GM12878 (cell line): Measurements from ENCODE around the gene HOXD9. TPM values are rescaled to one million over a fixed set of nuclear protein-coding genes. Genes with fewer than 3 reads are reported as not detected.

Source experiments
- ATAC-seq: fragments of 200-7000 bp; cut with Tn5 transposase; 3 replicates; pipeline ENCODE4 v1.9.1; 2020; ENCODE audit warnings: mild to moderate bottlenecking, moderate library complexity
- BruUV-seq: library from RNA; stranded (reverse); fragments of 400-500 nt; replicated peaks from 2 replicates; lab custom pipeline; 2021; lab: Mats Ljungman, UMichigan
- CTCF ChIA-PET: fragments of 300-600 bp; sonication (Branson Sonifier 250); formaldehyde crosslinking; extraction: SDS; loops from one replicate; lab custom pipeline; 2021; ENCODE audit warnings: inconsistent platforms; lab: Yijun Ruan, JAX
- POLR2A ChIA-PET: fragments of 350-600 bp; formaldehyde crosslinking; extraction: SDS; loops from one replicate; lab custom pipeline; 2021; ENCODE audit warnings: inconsistent platforms; lab: Charles Lee
- RAD21 ChIA-PET: fragments of 300-600 bp; sonication (Branson Sonifier 250); formaldehyde crosslinking; loops from one replicate; lab custom pipeline; 2023; ENCODE audit warnings: antibody characterized with exemption; ENCODE audit not compliant: unreplicated experiment; lab: Charles Lee
- SMC1A ChIA-PET: fragments of 300-600 bp; sonication (Branson Sonifier 250); formaldehyde crosslinking; loops from one replicate; lab custom pipeline; 2023; ENCODE audit not compliant: unreplicated experiment, uncharacterized antibody; lab: Charles Lee
- DNase-seq: peaks from one replicate; pipeline ENCODE4 v3.0.0-alpha.2; 2011; ENCODE audit warnings: low read depth, low spot score
- FAIRE-seq: peaks from 3 replicates; lab custom pipeline; 2011; peaks lifted over from hg19 to GRCh38; lab: Jason Lieb, UNC
- H2AFZ ChIP-seq: 2 replicates; pipeline ENCODE4 v1.6.0; 2011; ENCODE audit warnings: low read depth, low read length, control low read depth; ENCODE audit not compliant: control insufficient read depth
- H3K27ac ChIP-seq: 2 replicates; pipeline ENCODE4 v1.5.1; 2011; ENCODE audit warnings: control low read depth; ENCODE audit not compliant: control insufficient read depth, insufficient read depth
- H3K27me3 ChIP-seq, 2 experiments: replicated peaks in 1 of 2; 2 replicates each; pipeline versions ENCODE4 v1.6.0 to v1.6.1; 2011; ENCODE audit warnings: low read length in 1 of 2; ENCODE audit not compliant: control insufficient read depth in 2 of 2, insufficient read depth in 2 of 2
- H3K36me3 ChIP-seq, 2 experiments: 2 replicates each; pipeline ENCODE4 v1.5.1; 2011; ENCODE audit warnings: low read length in 1 of 2; ENCODE audit not compliant: control insufficient read depth in 2 of 2, insufficient read depth in 2 of 2
- H3K4me1 ChIP-seq: 2 replicates; pipeline ENCODE4 v1.6.1; 2011; ENCODE audit warnings: mild to moderate bottlenecking, low read length, moderate library complexity, mixed read lengths; ENCODE audit not compliant: control insufficient read depth, insufficient read depth
- H3K4me2 ChIP-seq: 2 replicates; pipeline ENCODE4 v1.6.0; 2011; ENCODE audit warnings: control low read depth; ENCODE audit not compliant: control insufficient read depth, insufficient read depth
- H3K4me3 ChIP-seq: fragments of 200-600 bp; sonication (generic); 2 replicates; pipeline ENCODE4 v1.5.1; 2016
- H3K79me2 ChIP-seq: 2 replicates; pipeline ENCODE4 v1.6.0; 2011; ENCODE audit warnings: low read length; ENCODE audit not compliant: control insufficient read depth, insufficient read depth
- H3K9ac ChIP-seq: 2 replicates; pipeline ENCODE4 v1.8.0; 2011; ENCODE audit warnings: low read length, control low read depth, mixed read lengths; ENCODE audit not compliant: control insufficient read depth, insufficient read depth
- H3K9me3 ChIP-seq: replicated peaks from 3 replicates; pipeline ENCODE4 v1.5.1; 2011; ENCODE audit warnings: mild to moderate bottlenecking, low read length; ENCODE audit not compliant: control insufficient read depth, insufficient read depth
- H4K20me1 ChIP-seq: 2 replicates; pipeline ENCODE4 v1.6.0; 2011; ENCODE audit not compliant: control insufficient read depth, insufficient read depth
- ASH2L ChIP-seq: fragments of 300-600, 200-600 bp; sonication (generic); IDR thresholded peaks from 2 replicates; pipeline ENCODE4 v1.6.1; 2017; ENCODE audit warnings: low read depth, mild to moderate bottlenecking, borderline replicate concordance
- ATF2 ChIP-seq: IDR thresholded peaks from 2 replicates; pipeline ENCODE4 v1.6.1; 2012; ENCODE audit warnings: low read length, inconsistent platforms
- BCLAF1 ChIP-seq: fragments of 450-650 bp; IDR thresholded peaks from 2 replicates; pipeline ENCODE4 v1.6.1; 2017; ENCODE audit warnings: antibody characterized with exemption, mild to moderate bottlenecking, moderate library complexity
- CBX3 ChIP-seq: fragments of 200-600 bp; sonication (generic); IDR thresholded peaks from 2 replicates; pipeline ENCODE4 v1.6.1; 2016; ENCODE audit warnings: low read depth, borderline replicate concordance
- ESRRA ChIP-seq: IDR thresholded peaks from 2 replicates; pipeline ENCODE4 v1.6.1; 2012; ENCODE audit warnings: mild to moderate bottlenecking, low read length, improper control_type of control experiment
- HDAC6 ChIP-seq: fragments of 200-600 bp; sonication (generic); IDR thresholded peaks from one replicate; pipeline ENCODE4 v1.8.0; 2017; ENCODE audit warnings: antibody characterized with exemption; ENCODE audit not compliant: unreplicated experiment
- JUND ChIP-seq: IDR thresholded peaks from 2 replicates; pipeline ENCODE4 v1.6.1; 2012; ENCODE audit warnings: low read depth, mild to moderate bottlenecking, low read length, improper control_type of control experiment, moderate library complexity
- KDM1A ChIP-seq: fragments of 200-600 bp; sonication (generic); IDR thresholded peaks from 2 replicates; pipeline ENCODE4 v1.6.1; 2016; ENCODE audit warnings: borderline replicate concordance
- LARP7 ChIP-seq: fragments of 450-650 bp; IDR thresholded peaks from 2 replicates; pipeline ENCODE4 v1.6.1; 2017; ENCODE audit warnings: mild to moderate bottlenecking
- MTA3 ChIP-seq: IDR thresholded peaks from 2 replicates; pipeline ENCODE4 v1.6.1; 2012; ENCODE audit warnings: low read length, inconsistent platforms, borderline replicate concordance
- MXI1 ChIP-seq: fragments of 150-350 bp; IDR thresholded peaks from 2 replicates; pipeline ENCODE4 v1.6.1; 2011; ENCODE audit warnings: low read depth, mild to moderate bottlenecking, inconsistent platforms, low read length, improper control_type of control experiment
- MYC ChIP-seq: IDR thresholded peaks from 2 replicates; pipeline ENCODE4 v1.6.1; 2011; ENCODE audit warnings: mild to moderate bottlenecking, low read length, moderate library complexity, inconsistent platforms; ENCODE audit not compliant: insufficient read depth, insufficient replicate concordance, insufficient read length, severe bottlenecking
- PML ChIP-seq: IDR thresholded peaks from 2 replicates; pipeline ENCODE4 v1.6.1; 2012; ENCODE audit warnings: low read length, inconsistent platforms
- RFX5 ChIP-seq: IDR thresholded peaks from 2 replicates; pipeline ENCODE4 v1.6.1; 2011; ENCODE audit warnings: low read depth, low read length, improper control_type of control experiment
- SMARCA5 ChIP-seq: fragments of 450-650 bp; IDR thresholded peaks from 2 replicates; pipeline ENCODE4 v1.6.1; 2017; ENCODE audit warnings: mild to moderate bottlenecking
- SUPT20H ChIP-seq: IDR thresholded peaks from 2 replicates; pipeline ENCODE4 v1.6.1; 2011; ENCODE audit warnings: low read depth, mild to moderate bottlenecking, low read length, moderate library complexity, borderline replicate concordance; ENCODE audit not compliant: control insufficient read depth
- ZNF207 ChIP-seq: fragments of 450-650 bp; IDR thresholded peaks from 2 replicates; pipeline ENCODE4 v1.6.1; 2014; ENCODE audit warnings: antibody characterized with exemption, mild to moderate bottlenecking, borderline replicate concordance
- WGBS: methylation state at CpG from one replicate; pipeline ENCODE4 v1.1.6; 2016; ENCODE audit warnings: low lambda C conversion rate; ENCODE audit not compliant: insufficient replicate concordance, insufficient coverage; ENCODE audit errors: missing lambda C conversion rate; 5-methylcytosine and 5-hydroxymethylcytosine counted together
- in situ Hi-C: fragments of 300-500 bp; cut with MboI; formaldehyde crosslinking; loops from 9 replicates; pipeline ENCODE4 v1.14.3; 2018; ENCODE audit warnings: mixed read lengths
- intact Hi-C: fragments of 100-400 bp; cut with micrococcal nuclease; formaldehyde crosslinking; loops from one replicate; pipeline ENCODE4 v1.14.2; 2022; ENCODE audit not compliant: unreplicated experiment
- polyA plus RNA-seq, 11 experiments: library from polyadenylated mRNA; depleted of rRNA in 4 of 11; unstranded in 6 of 11; stranded (reverse) in 5 of 11; fragments of >200 nt; fragmentation: Nextera tagmentation in 4 of 11; fragmentation: Illumina TruSeq in 1 of 11; extraction: Ambion mirVana in 4 of 11; extraction: Trizol in 1 of 11; gene quantifications; 1 replicate in 1 of 11; 2 replicates in 10 of 11; pipeline versions ENCODE4 v1.2.1 to v1.2.3, GENCODE V29; 2011 to 2016; ENCODE audit warnings: inconsistent platforms in 2 of 11, missing spikeins in 2 of 11, low read depth in 1 of 11
- total RNA-seq, 4 experiments: library from RNA; depleted of rRNA in 3 of 4; stranded (reverse); fragments of >200 nt in 3 of 4; fragmentation: Illumina TruSeq in 1 of 4; extraction: Trizol in 1 of 4; gene quantifications; 2 replicates each; pipeline versions ENCODE4 v1.2.1 to v1.2.3, GENCODE V29; 2013 to 2021

Gene HOXD9
- total and polyA plus RNA-seq, 10 of the 15 experiments (the other 5 are each of a cell fraction or from before 2014, with no cell fraction given): not detected

GRCh38 chr2:176167398-176167797 is 44.9 kb downstream of the HOXD9 start:
- RAD21 ChIA-PET: interaction anchor here (1.4 kb wide), 1 partner anchor 288 kb away, joined by 3 read pairs; no protein-coding TSS in a partner anchor
- H3K36me3 ChIP-seq: no peaks in the 10 kb centered on the region; a peak in 1 of 4 replicates
- in situ Hi-C loops (no loop called here), intact Hi-C loops (no loop called here)
- 24% methylated on average over 1 of the region's 1 CpG for WGBS
- SMC1A ChIA-PET: interaction anchor here (0.6 to 1.3 kb wide), 2 partner anchors 387 to 1559 kb away, joined by 3 read pairs; no protein-coding TSS in a partner anchor
- POLR2A ChIA-PET: no interaction called here
- no peak overlapping the region for H3K4me3 ChIP-seq
- peaks cover 16 to 24% of the 10 kb centered on the region in 2 experiments for H3K27me3 ChIP-seq
- FAIRE-seq (no peak), ATAC-seq (no peak), DNase-seq (no peak)
- H4K20me1 ChIP-seq: no peaks in the 10 kb centered on the region
- no peak overlapping the region for H3K9ac ChIP-seq
- no peaks in the 10 kb centered on the region for H3K4me1 ChIP-seq
- peaks cover 2% of the 10 kb centered on the region; the same call in 2 of the 3 replicates for H3K9me3 ChIP-seq
- no peak overlapping the region for H3K27ac ChIP-seq
- CTCF ChIA-PET: interaction anchor here (0.8 to 1.4 kb wide), 2 partner anchors 387 to 488 kb away, joined by 3 to 7 read pairs; no protein-coding TSS in a partner anchor
- no TSS peak for BruUV-seq
- H3K79me2 ChIP-seq: no peaks in the 10 kb centered on the region
- TF ChIP-seq MTA3 (no peak), MYC (no peak), ASH2L (no peak), ESRRA (no peak), ATF2 (no peak), RFX5 (no peak), PML (no peak), SMARCA5 (no peak), ZNF207 (no peak), CBX3 (no peak), HDAC6 (no peak), JUND (no peak), LARP7 (no peak), KDM1A (no peak), BCLAF1 (no peak), SUPT20H (no peak), MXI1 (no peak)
- H3K4me2 ChIP-seq: no peak overlapping the region
- no peak overlapping the region for H2AFZ ChIP-seq
